DND-41 (cell line): Measurements from ENCODE around the gene ADGRB3.
A peak's percentile ranks its signal among the peaks of the same experiment; 100 is the strongest.

Source experiments
- ATAC-seq: fragments of 200-7000 bp; cut with Tn5 transposase; 3 replicates; pipeline ENCODE4 v1.9.1; 2021; ENCODE audit warnings: low read depth; ENCODE audit not compliant: insufficient read depth
- DNase-seq: peaks from one replicate; pipeline ENCODE4 v3.0.0-alpha.2; 2020
- H2AFZ ChIP-seq: 2 replicates; pipeline ENCODE4 v1.6.0; 2012; ENCODE audit warnings: low read depth, low read length
- H3K27ac ChIP-seq: 2 replicates; pipeline ENCODE4 v1.5.1; 2012; ENCODE audit warnings: low read length, inconsistent platforms
- H3K27me3 ChIP-seq: fragments of 200-600 bp; sonication (generic); 2 replicates; pipeline ENCODE4 v1.6.0; 2012; ENCODE audit warnings: low read length, mild to moderate bottlenecking, inconsistent platforms; ENCODE audit not compliant: insufficient read depth, poor library complexity
- H3K36me3 ChIP-seq: 2 replicates; pipeline ENCODE4 v1.5.1; 2012; ENCODE audit warnings: low read length, inconsistent platforms; ENCODE audit not compliant: insufficient read depth
- H3K4me1 ChIP-seq: 2 replicates; pipeline ENCODE4 v1.5.1; 2012; ENCODE audit warnings: mild to moderate bottlenecking, low read length; ENCODE audit not compliant: insufficient read depth
- H3K4me2 ChIP-seq: 2 replicates; pipeline ENCODE4 v1.6.0; 2012; ENCODE audit warnings: mild to moderate bottlenecking, moderate library complexity, low read length, inconsistent platforms; ENCODE audit not compliant: insufficient read depth
- H3K4me3 ChIP-seq, 2 experiments: fragments of 200-600 bp in 1 of 2; shearing (Covaris generic) in 1 of 2; 2 replicates each; pipeline ENCODE4 v1.5.1; 2012 to 2016; ENCODE audit warnings: inconsistent platforms in 2 of 2, low read length in 2 of 2, mild to moderate bottlenecking in 2 of 2, low read depth in 1 of 2, moderate library complexity in 1 of 2
- H3K79me2 ChIP-seq: 2 replicates; pipeline ENCODE4 v1.6.0; 2012; ENCODE audit warnings: low read length, inconsistent platforms; ENCODE audit not compliant: insufficient read depth
- H3K9ac ChIP-seq: 2 replicates; pipeline ENCODE4 v1.6.0; 2012; ENCODE audit warnings: low read depth, mild to moderate bottlenecking, inconsistent platforms, low read length, moderate library complexity
- H3K9me3 ChIP-seq: 2 replicates; pipeline ENCODE4 v1.5.1; 2012; ENCODE audit warnings: low read length, moderate library complexity, mild to moderate bottlenecking, inconsistent platforms; ENCODE audit not compliant: insufficient read depth, severe bottlenecking
- H4K20me1 ChIP-seq: 2 replicates; pipeline ENCODE4 v1.6.0; 2012; ENCODE audit warnings: low read length; ENCODE audit not compliant: insufficient read depth
- EZH2 ChIP-seq: IDR thresholded peaks from 3 replicates; pipeline ENCODE4 v1.6.1; 2012; ENCODE audit warnings: borderline replicate concordance, low read depth, mild to moderate bottlenecking, moderate library complexity, low read length, inconsistent platforms; ENCODE audit not compliant: severe bottlenecking
- TF ChIP-seq, protein P1 (sequence below): IDR thresholded peaks from 2 replicates; pipeline ENCODE4 v1.5.1; 2012; ENCODE audit warnings: borderline replicate concordance, low read length, moderate library complexity, mild to moderate bottlenecking; ENCODE audit not compliant: poor library complexity, severe bottlenecking; ENCODE audit errors: extremely low read depth

The ADGRB3 gene

DNA sequence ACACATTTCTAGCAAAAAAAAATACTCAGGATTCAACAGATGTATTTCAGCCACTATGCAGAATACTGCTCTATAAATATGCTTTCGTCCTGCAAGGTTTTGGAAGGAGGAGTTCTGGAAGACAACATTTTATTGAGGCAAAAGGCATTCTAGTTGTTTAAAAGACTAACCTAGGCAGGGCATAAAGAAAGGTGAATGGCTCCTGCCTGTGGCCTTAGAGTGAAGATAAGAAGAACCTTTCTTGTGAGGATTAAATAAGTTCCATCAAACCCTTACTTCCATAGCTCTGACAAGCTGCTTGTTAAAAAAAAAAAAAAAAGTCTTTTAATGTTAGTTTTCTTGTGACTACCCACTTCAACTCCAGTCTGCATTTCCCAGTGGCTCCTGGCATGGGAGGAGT, 139.8 kb downstream of the ADGRB3 start:
- Histone ChIP-seq H4K20me1 (no peaks in the 10 kb centered on the region), H3K4me3 (no peak overlapping the region), H3K4me1 (no peaks in the 10 kb centered on the region), H3K27me3 (no peaks in the 10 kb centered on the region), H2AFZ (no peak overlapping the region), H3K4me2 (no peak overlapping the region), H3K36me3 (no peaks in the 10 kb centered on the region), H3K9ac (no peak overlapping the region), H3K79me2 (no peaks in the 10 kb centered on the region), H3K27ac (no peak overlapping the region), H3K9me3 (no peaks in the 10 kb centered on the region)
- DNase-seq (no peak), ATAC-seq (no peak)
- TF ChIP-seq, protein P1, sequence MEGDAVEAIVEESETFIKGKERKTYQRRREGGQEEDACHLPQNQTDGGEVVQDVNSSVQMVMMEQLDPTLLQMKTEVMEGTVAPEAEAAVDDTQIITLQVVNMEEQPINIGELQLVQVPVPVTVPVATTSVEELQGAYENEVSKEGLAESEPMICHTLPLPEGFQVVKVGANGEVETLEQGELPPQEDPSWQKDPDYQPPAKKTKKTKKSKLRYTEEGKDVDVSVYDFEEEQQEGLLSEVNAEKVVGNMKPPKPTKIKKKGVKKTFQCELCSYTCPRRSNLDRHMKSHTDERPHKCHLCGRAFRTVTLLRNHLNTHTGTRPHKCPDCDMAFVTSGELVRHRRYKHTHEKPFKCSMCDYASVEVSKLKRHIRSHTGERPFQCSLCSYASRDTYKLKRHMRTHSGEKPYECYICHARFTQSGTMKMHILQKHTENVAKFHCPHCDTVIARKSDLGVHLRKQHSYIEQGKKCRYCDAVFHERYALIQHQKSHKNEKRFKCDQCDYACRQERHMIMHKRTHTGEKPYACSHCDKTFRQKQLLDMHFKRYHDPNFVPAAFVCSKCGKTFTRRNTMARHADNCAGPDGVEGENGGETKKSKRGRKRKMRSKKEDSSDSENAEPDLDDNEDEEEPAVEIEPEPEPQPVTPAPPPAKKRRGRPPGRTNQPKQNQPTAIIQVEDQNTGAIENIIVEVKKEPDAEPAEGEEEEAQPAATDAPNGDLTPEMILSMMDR = no peak
- TF ChIP-seq EZH2 = no peak

DNA sequence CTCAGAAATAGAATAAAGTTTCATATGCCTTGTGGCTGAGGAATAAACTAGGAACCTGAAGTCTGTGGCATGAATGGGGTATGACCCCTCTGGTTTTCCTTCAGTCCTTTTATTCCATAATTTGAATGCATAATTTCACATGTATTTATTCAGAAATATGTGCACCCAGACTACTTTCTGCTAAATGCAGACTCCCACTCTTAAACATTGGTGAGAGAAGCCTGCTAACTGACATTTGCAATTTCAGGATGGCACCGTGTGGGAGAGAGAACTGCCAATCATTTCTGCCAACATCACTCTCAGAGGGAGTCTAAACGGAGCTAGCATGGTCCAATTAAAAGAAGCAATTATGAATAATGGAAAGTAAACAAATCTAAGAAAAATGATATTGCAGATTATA, 141.3 kb downstream of the ADGRB3 start:
- no peaks in the 10 kb centered on the region for H3K79me2 ChIP-seq
- no peak overlapping the region for H2AFZ ChIP-seq
- ATAC-seq (no peak), DNase-seq (no peak)
- H3K4me1 ChIP-seq = no peaks in the 10 kb centered on the region
- H3K36me3 ChIP-seq = no peaks in the 10 kb centered on the region
- no peaks in the 10 kb centered on the region for H3K9me3 ChIP-seq
- H3K27me3 ChIP-seq = no peaks in the 10 kb centered on the region
- no peak overlapping the region for H3K9ac ChIP-seq
- no peak overlapping the region for H3K4me3 ChIP-seq
- no peaks in the 10 kb centered on the region for H4K20me1 ChIP-seq
- no peak overlapping the region for H3K27ac ChIP-seq
- TF ChIP-seq EZH2 = no peak
- TF ChIP-seq, protein P1 = no peak
- H3K4me2 ChIP-seq = no peak overlapping the region

DNA sequence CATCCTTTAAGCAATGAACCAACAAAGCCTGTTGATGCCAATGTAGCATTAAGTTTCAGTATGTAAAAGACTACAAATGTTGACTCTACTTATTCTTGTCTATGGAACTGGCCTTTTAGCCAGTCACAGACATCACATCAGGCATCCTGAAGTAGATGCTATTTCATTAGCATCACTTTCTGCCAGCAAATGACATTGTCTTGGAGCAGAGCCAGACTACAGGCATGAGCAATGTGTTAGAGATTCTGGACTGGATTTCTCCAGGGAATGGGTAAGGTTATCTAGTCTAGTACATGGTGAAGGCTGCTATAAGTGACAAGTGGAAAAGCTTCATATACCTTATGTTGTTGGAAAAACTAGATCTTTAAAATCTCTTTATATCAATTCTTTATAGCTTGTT, 142.9 kb downstream of the ADGRB3 start:
- H3K27ac ChIP-seq = no peak overlapping the region
- no peak for DNase-seq
- H2AFZ ChIP-seq = no peak overlapping the region
- H3K79me2 ChIP-seq = no peaks in the 10 kb centered on the region
- no peaks in the 10 kb centered on the region for H4K20me1 ChIP-seq
- H3K4me3 ChIP-seq = no peak overlapping the region
- no peaks in the 10 kb centered on the region for H3K36me3 ChIP-seq
- no peak for ATAC-seq
- H3K9ac ChIP-seq = no peak overlapping the region
- H3K4me1 ChIP-seq = no peaks in the 10 kb centered on the region
- no peaks in the 10 kb centered on the region for H3K9me3 ChIP-seq
- H3K27me3 ChIP-seq = no peaks in the 10 kb centered on the region
- H3K4me2 ChIP-seq = no peak overlapping the region
- no peak for TF ChIP-seq EZH2

DNA sequence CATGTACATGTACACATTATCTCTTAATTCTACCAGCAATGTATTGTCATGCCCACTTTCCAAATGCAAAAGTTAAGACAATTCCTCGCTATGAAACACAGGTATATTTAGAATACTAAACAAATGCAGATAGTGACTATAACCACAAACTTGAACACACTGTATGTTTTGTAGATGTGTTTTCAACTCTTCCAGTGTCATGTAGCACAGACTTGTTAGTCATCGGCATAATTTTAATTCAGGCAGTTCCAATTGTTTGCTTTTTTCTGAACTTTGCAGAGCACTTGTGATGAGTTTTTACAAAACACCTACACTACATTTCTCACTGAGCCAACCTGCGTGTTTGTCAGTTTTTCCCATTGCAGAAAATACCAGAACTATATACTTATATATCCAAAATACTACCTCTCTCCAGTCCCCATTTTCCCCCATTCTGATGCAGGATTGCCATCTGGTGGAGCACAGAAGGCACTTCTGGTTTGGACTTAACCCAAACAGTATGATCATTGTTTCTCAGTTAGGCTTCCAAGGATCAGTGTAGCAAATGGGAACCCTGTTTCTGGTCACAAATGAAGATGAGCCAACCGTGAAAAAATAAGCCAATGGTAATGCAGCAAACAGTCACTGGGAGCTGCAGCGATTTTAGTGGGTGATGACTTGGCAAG, 143.4 kb downstream of the ADGRB3 start:
- Histone ChIP-seq H3K9me3 (no peaks in the 10 kb centered on the region), H3K4me1 (no peaks in the 10 kb centered on the region), H3K27ac (no peak overlapping the region), H3K9ac (no peak overlapping the region), H3K4me3 (no peak overlapping the region), H3K27me3 (no peaks in the 10 kb centered on the region), H3K4me2 (no peak overlapping the region), H2AFZ (no peak overlapping the region), H3K79me2 (no peaks in the 10 kb centered on the region), H3K36me3 (no peaks in the 10 kb centered on the region), H4K20me1 (no peaks in the 10 kb centered on the region)
- DNase-seq = no peak
- TF ChIP-seq EZH2 = no peak
- TF ChIP-seq, protein P1 = peak; percentile 41
- no peak for ATAC-seq
